SK-N-SH treated with all-trans-retinoic acid at 6 μM for 48 hours (cell line): ENCODE results near the gene DNAJC17.

Experiments used
- ATAC-seq: fragments of 200-7000 bp; cut with Tn5 transposase; 3 replicates; pipeline ENCODE4 v1.9.1; 2020; ENCODE audit warnings: mild to moderate bottlenecking, moderate library complexity
- ARNTL ChIP-seq: fragments of 450-650 bp; formaldehyde crosslinking; IDR thresholded peaks from 2 replicates; pipeline ENCODE4 v1.5.0; 2020; ENCODE audit warnings: low read depth, mild to moderate bottlenecking, moderate library complexity, borderline replicate concordance
- CREB5 ChIP-seq: fragments of 250-450 bp; sonication (Bioruptor Pico); IDR thresholded peaks from 2 replicates; pipeline ENCODE4 v1.5.1; 2020; ENCODE audit warnings: low read depth, mild to moderate bottlenecking, moderate library complexity
- CSDC2 ChIP-seq: fragments of 250-450 bp; sonication (Bioruptor Pico); IDR thresholded peaks from 2 replicates; pipeline ENCODE4 v1.5.0; 2020; ENCODE audit warnings: mild to moderate bottlenecking, moderate library complexity
- CSRNP3 ChIP-seq: fragments of 250-450 bp; sonication (Bioruptor Pico); IDR thresholded peaks from 2 replicates; pipeline ENCODE4 v1.5.1; 2021; ENCODE audit warnings: mild to moderate bottlenecking, moderate library complexity
- GLIS3 ChIP-seq: fragments of 250-450 bp; sonication (Bioruptor Pico); IDR thresholded peaks from 2 replicates; pipeline ENCODE4 v1.5.0; 2020; ENCODE audit warnings: mild to moderate bottlenecking, moderate library complexity
- ISL1 ChIP-seq: fragments of 250-450 bp; sonication (Bioruptor Pico); IDR thresholded peaks from 2 replicates; pipeline ENCODE4 v2.1.2; 2022; ENCODE audit warnings: mild to moderate bottlenecking, moderate library complexity
- OSR1 ChIP-seq: fragments of 250-450 bp; sonication (Bioruptor Pico); IDR thresholded peaks from 2 replicates; pipeline ENCODE4 v1.8.0; 2022; ENCODE audit warnings: moderate library complexity, mild to moderate bottlenecking, inconsistent platforms
- PATZ1 ChIP-seq: fragments of 250-450 bp; sonication (Bioruptor Pico); IDR thresholded peaks from 2 replicates; pipeline ENCODE4 v1.8.0; 2020; ENCODE audit warnings: mild to moderate bottlenecking, moderate library complexity, borderline replicate concordance
- PPARA ChIP-seq: fragments of 250-450 bp; sonication (Bioruptor Pico); IDR thresholded peaks from 2 replicates; pipeline ENCODE4 v1.5.0; 2020; ENCODE audit warnings: mild to moderate bottlenecking, borderline replicate concordance
- RARB ChIP-seq: fragments of 250-450 bp; sonication (Bioruptor Pico); IDR thresholded peaks from 2 replicates; pipeline ENCODE4 v1.8.0; 2021; ENCODE audit warnings: mild to moderate bottlenecking, moderate library complexity
- SNAI2 ChIP-seq: fragments of 250-450 bp; sonication (Bioruptor Pico); IDR thresholded peaks from 2 replicates; pipeline ENCODE4 v1.5.0; 2020; ENCODE audit warnings: mild to moderate bottlenecking, moderate library complexity
- TOX ChIP-seq: fragments of 250-450 bp; sonication (Bioruptor Pico); IDR thresholded peaks from 2 replicates; pipeline ENCODE4 v1.8.0; 2021; ENCODE audit warnings: mild to moderate bottlenecking, moderate library complexity, borderline replicate concordance
- TSHZ2 ChIP-seq: fragments of 250-450 bp; sonication (Bioruptor Pico); IDR thresholded peaks from 2 replicates; pipeline ENCODE4 v1.5.0; 2020; ENCODE audit warnings: mild to moderate bottlenecking, moderate library complexity
- ZC3H10 ChIP-seq: fragments of 250-450 bp; sonication (Bioruptor Pico); IDR thresholded peaks from 2 replicates; pipeline ENCODE4 v1.5.1; 2021; ENCODE audit warnings: mild to moderate bottlenecking, moderate library complexity
- ZFP3 ChIP-seq: fragments of 250-450 bp; sonication (Bioruptor Pico); IDR thresholded peaks from 2 replicates; pipeline ENCODE4 v1.5.0; 2020; ENCODE audit warnings: mild to moderate bottlenecking, moderate library complexity
- ZFP30 ChIP-seq: fragments of 450-650 bp; formaldehyde crosslinking; IDR thresholded peaks from 2 replicates; pipeline ENCODE4 v1.5.0; 2022; ENCODE audit warnings: mild to moderate bottlenecking, moderate library complexity
- ZNF565 ChIP-seq: fragments of 450-650 bp; formaldehyde crosslinking; conservative IDR thresholded peaks from 2 replicates; pipeline ENCODE4 v1.5.0; 2020; ENCODE audit warnings: low read depth, mild to moderate bottlenecking, moderate library complexity

DNAJC17 gene

GRCh38 chr15:40853241-40853890 lies 46.1 kb upstream of the DNAJC17 start:
- ATAC-seq = no peak

GRCh38 chr15:40852529-40852928 lies 45.3 kb upstream of the DNAJC17 start:
- TF ChIP-seq ZC3H10 (CRISPR knock-in tag) (no peak), CSDC2 (CRISPR knock-in tag) (no peak), TOX (CRISPR knock-in tag) (no peak), GLIS3 (CRISPR knock-in tag) (no peak), TSHZ2 (CRISPR knock-in tag) (no peak), ARNTL (CRISPR knock-in tag) (no peak)
- no peak for ATAC-seq

More at GRCh38 chr15:40853241-40853890, 46.1 kb upstream of the DNAJC17 start:
- no peak for TF ChIP-seq PATZ1
- TF ChIP-seq ISL1 (CRISPR knock-in tag) = no peak
- TF ChIP-seq ZFP30 (CRISPR knock-in tag) = no peak
- no peak for TF ChIP-seq CREB5 (CRISPR knock-in tag)
- no peak for TF ChIP-seq ZFP3 (CRISPR knock-in tag)
- no peak for TF ChIP-seq RARB (CRISPR knock-in tag)
- no peak for TF ChIP-seq ZNF565 (CRISPR knock-in tag)
- TF ChIP-seq SNAI2 = no peak

- TF ChIP-seq ZFP3 (CRISPR knock-in tag) (no peak), ZC3H10 (CRISPR knock-in tag) (no peak), SNAI2 (no peak), TOX (CRISPR knock-in tag) (no peak), OSR1 (CRISPR knock-in tag) (no peak)
- ATAC-seq = no peak
Observed at GRCh38 chr15:40850576-40851112, 43.4 kb upstream of the DNAJC17 start.

- peak; percentile 79 for ATAC-seq
- TF ChIP-seq TSHZ2 (CRISPR knock-in tag) = no peak
- no peak for TF ChIP-seq CSRNP3 (CRISPR knock-in tag)
- TF ChIP-seq PPARA = no peak
- TF ChIP-seq OSR1 (CRISPR knock-in tag) = no peak
- no peak for TF ChIP-seq ISL1 (CRISPR knock-in tag)
- no peak for TF ChIP-seq PATZ1
- TF ChIP-seq, all 23 proteins: peak for 0
Observed at GRCh38 chr15:40847223-40847961, 40.1 kb upstream of the DNAJC17 start.
